ENCODE measurements around the gene NANOGP8.

The NANOGP8 gene

GRCh38 chr15:35060591-35060990 is 24.5 kb downstream of the NANOGP8 start:
- DNase-seq (ENCODE audit: low read depth): no peak

GRCh38 chr15:35058534-35059054 is 26.5 kb downstream of the NANOGP8 start:
- DNase-seq (ENCODE audit: low read depth): no peak

- no peak for DNase-seq (ENCODE audit: low read depth)
Observed at GRCh38 chr15:35055416-35056105, 29.5 kb downstream of the NANOGP8 start.

GRCh38 chr15:35054380-35054779 is 30.7 kb downstream of the NANOGP8 start:
- DNase-seq (ENCODE audit: low read depth): no peak

GRCh38 chr15:35047996-35048395 is 37.1 kb downstream of the NANOGP8 start:
- DNase-seq (ENCODE audit: low read depth): no peak

GRCh38 chr15:35047528-35047927 is 37.6 kb downstream of the NANOGP8 start:
- no peak for DNase-seq (ENCODE audit: low read depth)

GRCh38 chr15:35043373-35044095 is 41.6 kb downstream of the NANOGP8 start:
- DNase-seq (ENCODE audit: low read depth): no peak

GRCh38 chr15:35040339-35041255 is 44.5 kb downstream of the NANOGP8 start:
- no peak for DNase-seq (ENCODE audit: low read depth)

GRCh38 chr15:35038626-35039451 is 46.3 kb downstream of the NANOGP8 start:
- no peak for DNase-seq (ENCODE audit: low read depth)
